GM12873 (cell line): ENCODE measurements around the gene FAM107B.

Experiments used
- CTCF ChIP-seq: IDR thresholded peaks from 2 replicates; pipeline ENCODE4 v1.5.1; 2012; ENCODE audit warnings: low read depth, mild to moderate bottlenecking, moderate library complexity, low read length, control low read depth; ENCODE audit not compliant: insufficient read depth; ENCODE audit errors: missing control alignments

FAM107B gene

GRCh38 chr10:14774797-14775196 is at the start of gene FAM107B:
Gene FAM107B (minus strand): TSS chr10:14774897. CDS start chr10:14774663, 234 bp downstream.
- TF ChIP-seq CTCF = no peak

- no peak for TF ChIP-seq CTCF
Measured at GRCh38 chr10:14823966-14824365, 49.3 kb upstream of the FAM107B start.

- TF ChIP-seq CTCF = peak; percentile 62
Measured at GRCh38 chr10:14822879-14823755, 48.4 kb upstream of the FAM107B start.

GRCh38 chr10:14821635-14822375 is 47.1 kb upstream of the FAM107B start:
- TF ChIP-seq CTCF = no peak

GRCh38 chr10:14820775-14821154 is 46.1 kb upstream of the FAM107B start:
- TF ChIP-seq CTCF = no peak

GRCh38 chr10:14820010-14820774 is 45.5 kb upstream of the FAM107B start:
- TF ChIP-seq CTCF = no peak

GRCh38 chr10:14815681-14816080 is 41.0 kb upstream of the FAM107B start:
- TF ChIP-seq CTCF = no peak
